Measurements from ENCODE around the gene ZNF516.

Gene ZNF516

GRCh38 chr18:76459312-76459686 is 35.7 kb downstream of the ZNF516 start:
- Histone ChIP-seq H3K27ac (replicated peaks) (no peak overlapping the region), H3K4me3 (replicated peaks; ENCODE audit: insufficient read depth, low read length) (no peak overlapping the region), H3K27me3 (ENCODE audit: insufficient read depth, poor library complexity, severe bottlenecking) (no peaks in the 10 kb centered on the region)
- no peak for DNase-seq (ENCODE audit: low read depth in 1 of 2, low spot score in 1 of 2)
- TF ChIP-seq SPI1 (IDR thresholded peaks at IDR 0.05; ENCODE audit: borderline replicate concordance, low read depth): no peak
- TF ChIP-seq REST (IDR thresholded peaks at IDR 0.05; ENCODE audit: insufficient replicate concordance, low read depth): no peak
- no peak; the same call in 1 of the 2 replicates for TF ChIP-seq POLR2AphosphoS5 (IDR thresholded peaks at IDR 0.05; ENCODE audit: low read depth)
- no peak for TF ChIP-seq GABPA (IDR thresholded peaks at IDR 0.05; ENCODE audit: low read depth)
- no peak for TF ChIP-seq CTCF (IDR thresholded peaks at IDR 0.05; ENCODE audit: insufficient read depth, low read length)

GRCh38 chr18:76458522-76459311 is 36.3 kb downstream of the ZNF516 start:
- Histone ChIP-seq H3K4me3 (replicated peaks; ENCODE audit: insufficient read depth, low read length) (no peak overlapping the region), H3K27me3 (ENCODE audit: insufficient read depth, poor library complexity, severe bottlenecking) (no peaks in the 10 kb centered on the region), H3K27ac (replicated peaks) (no peak overlapping the region)
- TF ChIP-seq GABPA (IDR thresholded peaks at IDR 0.05; ENCODE audit: low read depth): no peak
- DNase-seq (ENCODE audit: low read depth in 1 of 2, low spot score in 1 of 2): no peak

GRCh38 chr18:76457957-76458356 is 37.1 kb downstream of the ZNF516 start:
- H3K27ac ChIP-seq (replicated peaks): no peak overlapping the region
- no peak for DNase-seq (ENCODE audit: low read depth in 1 of 2, low spot score in 1 of 2)
- TF ChIP-seq CTCF (IDR thresholded peaks at IDR 0.05; ENCODE audit: insufficient read depth, low read length): no peak
- no peak for TF ChIP-seq POLR2AphosphoS5 (IDR thresholded peaks at IDR 0.05; ENCODE audit: low read depth)
- TF ChIP-seq SPI1 (IDR thresholded peaks at IDR 0.05; ENCODE audit: borderline replicate concordance, low read depth): no peak
- TF ChIP-seq REST (IDR thresholded peaks at IDR 0.05; ENCODE audit: insufficient replicate concordance, low read depth): no peak
- no peak for TF ChIP-seq GABPA (IDR thresholded peaks at IDR 0.05; ENCODE audit: low read depth)
- H3K27me3 ChIP-seq (ENCODE audit: insufficient read depth, poor library complexity, severe bottlenecking): no peaks in the 10 kb centered on the region
- H3K4me3 ChIP-seq (replicated peaks; ENCODE audit: insufficient read depth, low read length): no peak overlapping the region

GRCh38 chr18:76457475-76457874 is 37.6 kb downstream of the ZNF516 start:
- TF ChIP-seq REST (IDR thresholded peaks at IDR 0.05; ENCODE audit: insufficient replicate concordance, low read depth) (no peak), POLR2AphosphoS5 (IDR thresholded peaks at IDR 0.05; ENCODE audit: low read depth) (no peak), GABPA (IDR thresholded peaks at IDR 0.05; ENCODE audit: low read depth) (no peak), CTCF (IDR thresholded peaks at IDR 0.05; ENCODE audit: insufficient read depth, low read length) (no peak), SPI1 (IDR thresholded peaks at IDR 0.05; ENCODE audit: borderline replicate concordance, low read depth) (no peak)
- DNase-seq (ENCODE audit: low read depth in 1 of 2, low spot score in 1 of 2): no peak
- Histone ChIP-seq H3K27ac (replicated peaks) (no peak overlapping the region), H3K27me3 (ENCODE audit: insufficient read depth, poor library complexity, severe bottlenecking) (no peaks in the 10 kb centered on the region), H3K4me3 (replicated peaks; ENCODE audit: insufficient read depth, low read length) (no peak overlapping the region)
